ENCODE results near the gene SMIM32.

Gene SMIM32

DNA sequence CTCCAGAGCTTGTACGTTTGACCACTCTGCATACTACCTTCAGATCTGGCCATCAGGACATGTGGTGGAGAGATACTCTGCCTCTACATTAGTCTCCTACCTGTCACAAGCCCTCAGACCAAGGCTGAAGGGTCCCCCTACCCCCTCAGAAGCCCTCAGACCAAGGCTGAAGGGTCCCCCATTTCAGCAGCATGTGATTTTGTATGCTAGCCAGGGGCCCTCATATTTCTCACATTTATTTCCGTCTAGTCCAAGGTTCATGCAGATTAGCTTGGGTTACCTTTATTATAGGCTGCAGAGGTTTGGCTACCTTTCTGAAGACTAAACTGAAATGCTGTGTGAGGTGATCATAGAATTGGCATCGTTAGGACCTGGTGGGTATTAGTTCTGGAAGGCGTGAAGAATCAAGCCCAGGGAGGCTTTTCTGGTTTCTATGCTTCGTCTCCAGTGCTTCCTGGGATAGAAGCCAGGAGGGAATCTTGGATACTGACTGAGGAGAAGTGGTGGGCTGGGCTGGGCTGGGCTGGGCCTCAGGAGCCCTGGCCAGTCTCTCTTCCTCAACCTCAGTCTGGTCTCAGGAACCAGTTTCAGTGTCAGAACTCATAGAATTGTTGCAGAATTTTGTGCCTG is 2.8 kb downstream of the SMIM32 start:
- H3K36me3 ChIP-seq (ENCODE audit: control insufficient read depth, insufficient read depth, low read length), result no peaks in the 10 kb centered on the region
- peaks cover 48% of the 10 kb centered on the region for H3K27me3 ChIP-seq (ENCODE audit: control insufficient read depth, insufficient read depth, low read length)
- 0 out of 2 replicates have a peak, but pooled peaks cover 1% of the 10 kb centered on the region for H3K4me1 ChIP-seq (ENCODE audit: control insufficient read depth, insufficient read depth, low read length)
- H3K9me3 ChIP-seq (ENCODE audit: control insufficient read depth, insufficient read depth, low read length), result no peaks in the 10 kb centered on the region
- no peak overlapping the region for H3K27ac ChIP-seq (ENCODE audit: low read length)
- no CpG with 5 or more reads among the region's 5 CpGs for WGBS (ENCODE audit: insufficient coverage, insufficient read length)
- no peak overlapping the region for H3K4me3 ChIP-seq (ENCODE audit: low read length)
- DNase-seq (ENCODE audit: low read depth, low spot score), result no peak

GRCh38 chr5:136188859-136189258 is 4.1 kb downstream of the SMIM32 start:
- H3K36me3 ChIP-seq (ENCODE audit: control insufficient read depth, insufficient read depth, low read length), result no peaks in the 10 kb centered on the region
- H3K4me3 ChIP-seq (ENCODE audit: low read length), result no peak overlapping the region
- H3K9me3 ChIP-seq (ENCODE audit: control insufficient read depth, insufficient read depth, low read length), result no peaks in the 10 kb centered on the region
- no CpG with 5 or more reads among the region's 7 CpGs for WGBS (ENCODE audit: insufficient coverage, insufficient read length)
- no peak overlapping the region for H3K27ac ChIP-seq (ENCODE audit: low read length)
- H3K4me1 ChIP-seq (ENCODE audit: control insufficient read depth, insufficient read depth, low read length), result 0 out of 2 replicates have a peak, but pooled peaks cover 1% of the 10 kb centered on the region
- no peak for DNase-seq (ENCODE audit: low read depth, low spot score)
- peaks cover 34% of the 10 kb centered on the region for H3K27me3 ChIP-seq (ENCODE audit: control insufficient read depth, insufficient read depth, low read length)

GRCh38 chr5:136186796-136187195 is 6.2 kb downstream of the SMIM32 start:
- no peak for DNase-seq (ENCODE audit: low read depth, low spot score)
- peaks cover 17% of the 10 kb centered on the region for H3K27me3 ChIP-seq (ENCODE audit: control insufficient read depth, insufficient read depth, low read length)
- H3K9me3 ChIP-seq (ENCODE audit: control insufficient read depth, insufficient read depth, low read length), result no peaks in the 10 kb centered on the region
- no peak overlapping the region for H3K27ac ChIP-seq (ENCODE audit: low read length)
- no peaks in the 10 kb centered on the region for H3K4me1 ChIP-seq (ENCODE audit: control insufficient read depth, insufficient read depth, low read length)
- H3K4me3 ChIP-seq (ENCODE audit: low read length), result no peak overlapping the region
- no CpG with 5 or more reads among the region's 2 CpGs for WGBS (ENCODE audit: insufficient coverage, insufficient read length)
- H3K36me3 ChIP-seq (ENCODE audit: control insufficient read depth, insufficient read depth, low read length), result no peaks in the 10 kb centered on the region

DNA sequence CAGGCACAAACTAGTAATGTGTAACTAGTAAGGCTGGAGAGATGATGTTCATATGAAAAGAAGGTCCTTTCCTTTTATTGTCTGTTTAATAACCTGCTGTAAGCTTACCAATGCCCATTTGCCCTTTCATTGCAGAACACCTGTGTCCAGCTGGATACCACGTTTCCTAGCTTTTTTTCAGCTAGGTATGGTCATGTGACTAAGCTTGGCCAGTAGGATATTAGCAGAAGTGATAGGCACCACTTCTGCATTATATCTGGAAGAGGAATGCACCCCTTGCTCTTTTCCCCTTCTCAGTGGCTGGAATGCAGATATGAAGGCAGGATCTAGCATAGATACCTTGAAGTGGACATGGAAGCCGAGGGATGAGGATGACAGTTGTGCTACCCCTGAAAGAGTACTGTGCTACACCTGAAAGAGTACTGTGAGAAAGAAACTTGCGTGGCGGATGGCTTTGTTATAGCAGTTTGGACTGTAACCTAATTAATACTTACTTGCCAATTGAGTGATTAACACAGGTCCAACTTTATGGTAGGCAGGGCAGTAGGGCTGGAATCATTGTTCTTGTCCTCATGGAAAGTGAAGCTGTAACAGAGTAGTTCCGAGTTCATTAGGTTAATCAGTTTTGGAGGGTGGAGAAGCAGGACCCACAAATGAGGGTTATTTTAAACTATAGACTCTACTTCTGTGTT is 6.8 kb downstream of the SMIM32 start:
- Histone ChIP-seq H3K36me3 (ENCODE audit: control insufficient read depth, insufficient read depth, low read length) (no peaks in the 10 kb centered on the region), H3K27ac (ENCODE audit: low read length) (no peak overlapping the region), H3K4me3 (ENCODE audit: low read length) (no peak overlapping the region), H3K27me3 (ENCODE audit: control insufficient read depth, insufficient read depth, low read length) (peaks cover 10% of the 10 kb centered on the region; the same call in 1 of the 2 replicates), H3K9me3 (ENCODE audit: control insufficient read depth, insufficient read depth, low read length) (no peaks in the 10 kb centered on the region), H3K4me1 (ENCODE audit: control insufficient read depth, insufficient read depth, low read length) (no peaks in the 10 kb centered on the region)
- DNase-seq (ENCODE audit: low read depth, low spot score), result no peak
- WGBS (ENCODE audit: insufficient coverage, insufficient read length), result no CpG with 5 or more reads among the region's 5 CpGs

GRCh38 chr5:136182618-136183017 is 10.3 kb downstream of the SMIM32 start:
- no peak overlapping the region for H3K27ac ChIP-seq (ENCODE audit: low read length)
- no peaks in the 10 kb centered on the region for H3K4me1 ChIP-seq (ENCODE audit: control insufficient read depth, insufficient read depth, low read length)
- no peaks in the 10 kb centered on the region for H3K27me3 ChIP-seq (ENCODE audit: control insufficient read depth, insufficient read depth, low read length)
- H3K4me3 ChIP-seq (ENCODE audit: low read length), result no peak overlapping the region
- no peak for DNase-seq (ENCODE audit: low read depth, low spot score)
- no CpG with 5 or more reads among the region's 1 CpG for WGBS (ENCODE audit: insufficient coverage, insufficient read length)
- no peaks in the 10 kb centered on the region for H3K9me3 ChIP-seq (ENCODE audit: control insufficient read depth, insufficient read depth, low read length)
- no peaks in the 10 kb centered on the region for H3K36me3 ChIP-seq (ENCODE audit: control insufficient read depth, insufficient read depth, low read length)

GRCh38 chr5:136174021-136174659 is 18.8 kb downstream of the SMIM32 start:
- no peaks in the 10 kb centered on the region for H3K9me3 ChIP-seq (ENCODE audit: control insufficient read depth, insufficient read depth, low read length)
- no peak overlapping the region for H3K4me3 ChIP-seq (ENCODE audit: low read length)
- peak; percentile 9 for DNase-seq (ENCODE audit: low read depth, low spot score)
- H3K36me3 ChIP-seq (ENCODE audit: control insufficient read depth, insufficient read depth, low read length), result peaks cover 3% of the 10 kb centered on the region; the same call in 1 of the 2 replicates
- H3K4me1 ChIP-seq (ENCODE audit: control insufficient read depth, insufficient read depth, low read length), result no peaks in the 10 kb centered on the region
- no peaks in the 10 kb centered on the region for H3K27me3 ChIP-seq (ENCODE audit: control insufficient read depth, insufficient read depth, low read length)
- WGBS (ENCODE audit: insufficient coverage, insufficient read length), result no CpG with 5 or more reads among the region's 2 CpGs
- no peak overlapping the region for H3K27ac ChIP-seq (ENCODE audit: low read length)

DNA sequence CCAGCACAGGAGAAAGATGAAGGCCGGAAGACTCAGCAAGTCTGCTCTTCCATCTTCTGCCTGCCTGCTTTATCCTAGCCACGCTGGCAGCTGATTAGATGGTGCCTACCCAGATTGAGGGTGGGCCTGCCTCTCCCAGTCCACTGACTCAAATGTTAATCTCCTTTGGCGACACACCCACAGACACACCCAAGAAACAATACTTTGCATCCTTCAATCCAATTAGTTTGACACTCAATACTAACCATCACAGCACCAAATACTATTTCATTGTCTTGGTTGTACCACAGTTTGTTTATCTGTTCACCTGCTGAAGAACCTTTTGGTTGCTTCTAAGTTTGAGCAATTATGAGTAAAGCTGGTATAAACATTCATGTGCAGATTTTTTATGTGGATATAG is 23.7 kb downstream of the SMIM32 start:
- Histone ChIP-seq H3K27ac (ENCODE audit: low read length) (no peak overlapping the region), H3K9me3 (ENCODE audit: control insufficient read depth, insufficient read depth, low read length) (no peaks in the 10 kb centered on the region), H3K27me3 (ENCODE audit: control insufficient read depth, insufficient read depth, low read length) (no peaks in the 10 kb centered on the region), H3K4me3 (ENCODE audit: low read length) (no peak overlapping the region), H3K4me1 (ENCODE audit: control insufficient read depth, insufficient read depth, low read length) (no peaks in the 10 kb centered on the region), H3K36me3 (ENCODE audit: control insufficient read depth, insufficient read depth, low read length) (peaks cover under 1% of the 10 kb centered on the region; the same call in 1 of the 2 replicates)
- DNase-seq (ENCODE audit: low read depth, low spot score), result no peak
- no CpG with 5 or more reads among the region's 3 CpGs for WGBS (ENCODE audit: insufficient coverage, insufficient read length)

- H3K4me1 ChIP-seq (ENCODE audit: control insufficient read depth, insufficient read depth, low read length), result no peaks in the 10 kb centered on the region
- H3K4me3 ChIP-seq (ENCODE audit: low read length), result no peak overlapping the region
- no peak overlapping the region for H3K27ac ChIP-seq (ENCODE audit: low read length)
- DNase-seq (ENCODE audit: low read depth, low spot score), result no peak
- H3K27me3 ChIP-seq (ENCODE audit: control insufficient read depth, insufficient read depth, low read length), result no peaks in the 10 kb centered on the region
- WGBS (ENCODE audit: insufficient coverage, insufficient read length), result no CpG with 5 or more reads among the region's 4 CpGs
- no peaks in the 10 kb centered on the region for H3K36me3 ChIP-seq (ENCODE audit: control insufficient read depth, insufficient read depth, low read length)
- no peaks in the 10 kb centered on the region for H3K9me3 ChIP-seq (ENCODE audit: control insufficient read depth, insufficient read depth, low read length)
These were observed 26.1 kb downstream of the SMIM32 start for GRCh38 chr5:136166909-136167308.

GRCh38 chr5:136164226-136164625 is 28.7 kb downstream of the SMIM32 start:
- no peaks in the 10 kb centered on the region for H3K9me3 ChIP-seq (ENCODE audit: control insufficient read depth, insufficient read depth, low read length)
- H3K4me3 ChIP-seq (ENCODE audit: low read length), result no peak overlapping the region
- H3K27ac ChIP-seq (ENCODE audit: low read length), result no peak overlapping the region
- H3K4me1 ChIP-seq (ENCODE audit: control insufficient read depth, insufficient read depth, low read length), result no peaks in the 10 kb centered on the region
- no peak for DNase-seq (ENCODE audit: low read depth, low spot score)
- H3K27me3 ChIP-seq (ENCODE audit: control insufficient read depth, insufficient read depth, low read length), result no peaks in the 10 kb centered on the region
- H3K36me3 ChIP-seq (ENCODE audit: control insufficient read depth, insufficient read depth, low read length), result no peaks in the 10 kb centered on the region
- WGBS (ENCODE audit: insufficient coverage, insufficient read length), result no CpG with 5 or more reads among the region's 1 CpG

GRCh38 chr5:136162008-136162407 is 31.0 kb downstream of the SMIM32 start:
- Histone ChIP-seq H3K27me3 (ENCODE audit: control insufficient read depth, insufficient read depth, low read length) (no peaks in the 10 kb centered on the region), H3K4me1 (ENCODE audit: control insufficient read depth, insufficient read depth, low read length) (no peaks in the 10 kb centered on the region), H3K4me3 (ENCODE audit: low read length) (no peak overlapping the region), H3K27ac (ENCODE audit: low read length) (no peak overlapping the region), H3K9me3 (ENCODE audit: control insufficient read depth, insufficient read depth, low read length) (no peaks in the 10 kb centered on the region), H3K36me3 (ENCODE audit: control insufficient read depth, insufficient read depth, low read length) (no peaks in the 10 kb centered on the region)
- WGBS (ENCODE audit: insufficient coverage, insufficient read length), result no CpG with 5 or more reads among the region's 4 CpGs
- DNase-seq (ENCODE audit: low read depth, low spot score), result no peak

Measured in iPS DF 6.9 (cell line).